ENCODE data around the gene ARG1. TPM values are rescaled to one million over a fixed set of nuclear protein-coding genes. Genes with fewer than 3 reads are reported as not detected.

The ARG1 gene
- total and polyA plus RNA-seq, 4 donors = 0.31 to 33.1 (median 4.3) TPM

DNA sequence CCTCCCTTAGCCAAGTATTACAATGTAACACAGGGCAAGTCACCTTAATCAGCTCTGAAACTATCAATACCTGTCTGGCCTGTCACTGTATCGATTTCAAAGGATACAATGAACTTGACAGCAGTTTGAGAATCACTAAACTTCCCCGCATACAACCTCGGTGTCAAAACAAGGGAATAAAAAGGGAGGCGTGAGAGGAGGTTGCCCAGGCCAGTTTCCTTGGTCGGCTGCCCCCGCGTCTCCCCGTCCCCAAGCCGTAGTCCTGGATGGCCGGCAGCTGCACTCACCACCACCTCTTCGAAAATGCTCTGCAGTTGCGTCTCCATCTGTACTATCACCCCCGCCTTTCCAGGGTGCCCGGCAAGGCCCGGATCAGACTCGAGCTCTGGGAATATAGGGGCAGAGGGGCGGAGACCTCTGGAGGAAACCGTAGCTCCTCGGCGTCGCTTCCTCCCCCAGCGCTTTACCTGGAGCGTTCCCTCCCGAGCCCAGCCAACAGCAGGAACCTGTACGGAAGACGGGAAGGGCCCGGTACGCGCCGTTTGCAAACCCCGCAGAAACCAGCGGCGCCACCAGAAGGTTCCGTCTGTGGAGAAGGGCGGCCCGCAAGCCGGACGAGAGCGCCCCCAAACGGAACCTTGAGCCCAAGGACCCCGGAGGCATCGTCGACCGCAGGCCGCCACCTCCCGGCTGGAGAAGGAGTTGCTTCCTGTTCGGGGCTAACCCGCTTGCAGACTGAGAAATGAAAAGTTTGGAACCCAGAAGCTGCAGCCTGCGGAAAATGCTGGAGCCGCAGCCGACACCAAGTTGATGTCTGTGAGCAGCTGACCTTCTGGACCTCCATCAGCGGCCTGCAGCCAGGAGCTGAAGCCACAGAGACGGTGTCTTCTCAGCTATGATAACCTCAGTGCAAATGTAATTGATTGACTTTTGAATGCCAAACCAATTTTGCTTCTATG, 55.0 kb downstream of the ARG1 start, which contains the start of gene MED23:
MED23 (minus strand) TSS at position 519 of the 959 bp plus-strand sequence; CDS start at position 326, 193 bp downstream.
- Histone ChIP-seq H3K36me3 (ENCODE audit: control insufficient read depth in 4 of 4, insufficient read depth in 4 of 4, low read length in 4 of 4) (peaks cover 8 to 17% (median 14%) of the 10 kb centered on the region in 4 donors), H3K27ac (ENCODE audit: low read depth in 1 of 2, low read length in 1 of 2) (peak within 1 kb of the TSS; percentile 72 to 88), H3K4me1 (ENCODE audit: control insufficient read depth in 5 of 5, insufficient read depth in 5 of 5, low read length in 5 of 5) (peaks cover 0 to 9% (median 0%) of the 10 kb centered on the region in 5 donors), H3K9me3 (ENCODE audit: control insufficient read depth in 4 of 4, insufficient read depth in 3 of 4, low read length in 3 of 4) (no peaks in the 10 kb centered on the region), H3K9ac (ENCODE audit: insufficient read depth in 1 of 2, low read length in 2 of 2) (peak within 1 kb of the TSS; percentile 70 to 85), H3K27me3 (ENCODE audit: control insufficient read depth in 3 of 3, insufficient read depth in 3 of 3, low read length in 2 of 3) (no peaks in the 10 kb centered on the region), H3K4me3 (peak within 1 kb of the TSS; percentile 87)
- ATAC-seq (ENCODE audit: insufficient read depth, low FRiP score) (peak; percentile 99), DNase-seq (peak; percentile 94 to 96 (median 96))
- TF ChIP-seq, protein P1, sequence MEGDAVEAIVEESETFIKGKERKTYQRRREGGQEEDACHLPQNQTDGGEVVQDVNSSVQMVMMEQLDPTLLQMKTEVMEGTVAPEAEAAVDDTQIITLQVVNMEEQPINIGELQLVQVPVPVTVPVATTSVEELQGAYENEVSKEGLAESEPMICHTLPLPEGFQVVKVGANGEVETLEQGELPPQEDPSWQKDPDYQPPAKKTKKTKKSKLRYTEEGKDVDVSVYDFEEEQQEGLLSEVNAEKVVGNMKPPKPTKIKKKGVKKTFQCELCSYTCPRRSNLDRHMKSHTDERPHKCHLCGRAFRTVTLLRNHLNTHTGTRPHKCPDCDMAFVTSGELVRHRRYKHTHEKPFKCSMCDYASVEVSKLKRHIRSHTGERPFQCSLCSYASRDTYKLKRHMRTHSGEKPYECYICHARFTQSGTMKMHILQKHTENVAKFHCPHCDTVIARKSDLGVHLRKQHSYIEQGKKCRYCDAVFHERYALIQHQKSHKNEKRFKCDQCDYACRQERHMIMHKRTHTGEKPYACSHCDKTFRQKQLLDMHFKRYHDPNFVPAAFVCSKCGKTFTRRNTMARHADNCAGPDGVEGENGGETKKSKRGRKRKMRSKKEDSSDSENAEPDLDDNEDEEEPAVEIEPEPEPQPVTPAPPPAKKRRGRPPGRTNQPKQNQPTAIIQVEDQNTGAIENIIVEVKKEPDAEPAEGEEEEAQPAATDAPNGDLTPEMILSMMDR (IDR thresholded peaks at IDR 0.05; ENCODE audit: control extremely low read depth, extremely low read depth) = peak; percentile 94
- WGBS, 2 donors = 0 to 1% methylated on average over 53 of the region's 53 CpGs

DNA sequence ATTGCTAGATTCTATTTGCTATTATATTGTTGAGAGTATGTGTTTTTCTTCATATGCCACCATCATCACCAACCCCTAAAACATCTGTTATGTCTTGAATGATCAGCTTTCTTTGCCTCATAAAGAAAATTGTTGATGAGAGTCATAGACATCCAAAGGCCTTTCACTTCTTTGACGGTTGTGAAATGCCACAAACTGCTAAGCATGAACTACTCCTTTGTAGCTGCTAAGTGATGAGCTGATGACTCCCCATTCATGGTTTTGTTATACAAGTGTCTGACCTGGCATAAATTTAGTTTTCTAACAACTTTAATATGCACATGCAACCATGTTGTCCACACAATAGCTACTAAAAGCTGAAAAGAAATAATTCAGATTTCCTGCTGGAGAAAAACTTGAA, 55.7 kb downstream of the ARG1 start:
- WGBS, 2 donors = 47 to 77% methylated on average over 1 of the region's 1 CpG
- DNase-seq = no peak
- H3K4me1 ChIP-seq (ENCODE audit: control insufficient read depth in 5 of 5, insufficient read depth in 5 of 5, low read length in 5 of 5) = peaks cover 0 to 9% (median 0%) of the 10 kb centered on the region in 5 donors
- no peaks in the 10 kb centered on the region for H3K27me3 ChIP-seq (ENCODE audit: control insufficient read depth in 3 of 3, insufficient read depth in 3 of 3, low read length in 2 of 3)
- H3K27ac ChIP-seq (ENCODE audit: low read depth in 1 of 2, low read length in 1 of 2) = no peak overlapping the region
- TF ChIP-seq, protein P1 (IDR thresholded peaks at IDR 0.05; ENCODE audit: control extremely low read depth, extremely low read depth) = no peak
- H3K9ac ChIP-seq (ENCODE audit: insufficient read depth in 1 of 2, low read length in 2 of 2) = peak overlapping the region in 1 of 2 donors; percentile 85
- peaks cover 5 to 11% (median 8%) of the 10 kb centered on the region in 4 donors for H3K36me3 ChIP-seq (ENCODE audit: control insufficient read depth in 4 of 4, insufficient read depth in 4 of 4, low read length in 4 of 4)
- no peaks in the 10 kb centered on the region for H3K9me3 ChIP-seq (ENCODE audit: control insufficient read depth in 4 of 4, insufficient read depth in 3 of 4, low read length in 3 of 4)
- no peak for ATAC-seq (ENCODE audit: insufficient read depth, low FRiP score)
- H3K4me3 ChIP-seq = no peak overlapping the region

DNA sequence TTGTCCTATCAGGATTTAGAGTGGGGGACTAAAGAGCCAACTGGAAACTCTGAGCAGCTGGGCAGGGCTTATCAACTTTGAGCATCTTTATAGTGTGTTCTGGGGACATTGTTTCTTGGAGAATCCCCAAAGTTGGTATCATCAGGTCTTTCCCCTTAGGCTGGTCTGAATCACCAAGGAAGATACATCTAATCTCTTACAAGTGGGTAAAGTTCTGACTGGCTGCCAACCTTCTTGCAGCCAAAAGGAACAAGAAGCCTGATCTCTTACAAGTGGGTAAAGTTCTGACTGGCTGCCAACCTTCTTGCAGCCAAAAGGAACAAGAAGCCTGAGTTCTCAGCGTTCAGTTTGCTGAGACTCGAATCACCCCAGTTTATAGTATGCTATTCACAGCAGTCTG, 56.6 kb downstream of the ARG1 start:
- Histone ChIP-seq H3K4me1 (ENCODE audit: control insufficient read depth in 5 of 5, insufficient read depth in 5 of 5, low read length in 5 of 5) (peaks cover 0 to 9% (median 0%) of the 10 kb centered on the region in 5 donors), H3K9ac (ENCODE audit: insufficient read depth in 1 of 2, low read length in 2 of 2) (no peak overlapping the region), H3K27me3 (ENCODE audit: control insufficient read depth in 3 of 3, insufficient read depth in 3 of 3, low read length in 2 of 3) (no peaks in the 10 kb centered on the region), H3K4me3 (no peak overlapping the region), H3K27ac (ENCODE audit: low read depth in 1 of 2, low read length in 1 of 2) (no peak overlapping the region), H3K9me3 (ENCODE audit: control insufficient read depth in 4 of 4, insufficient read depth in 3 of 4, low read length in 3 of 4) (no peaks in the 10 kb centered on the region), H3K36me3 (ENCODE audit: control insufficient read depth in 4 of 4, insufficient read depth in 4 of 4, low read length in 4 of 4) (peaks cover under 1 to 5% (median 2%) of the 10 kb centered on the region in 4 donors)
- TF ChIP-seq, protein P1 (IDR thresholded peaks at IDR 0.05; ENCODE audit: control extremely low read depth, extremely low read depth) = no peak
- WGBS, 2 donors = 63 to 79% methylated on average over 2 of the region's 2 CpGs
- ATAC-seq (ENCODE audit: insufficient read depth, low FRiP score) = no peak
- no peak for DNase-seq
